ENCODE measurements around the gene LRRC31.

Gene LRRC31

DNA sequence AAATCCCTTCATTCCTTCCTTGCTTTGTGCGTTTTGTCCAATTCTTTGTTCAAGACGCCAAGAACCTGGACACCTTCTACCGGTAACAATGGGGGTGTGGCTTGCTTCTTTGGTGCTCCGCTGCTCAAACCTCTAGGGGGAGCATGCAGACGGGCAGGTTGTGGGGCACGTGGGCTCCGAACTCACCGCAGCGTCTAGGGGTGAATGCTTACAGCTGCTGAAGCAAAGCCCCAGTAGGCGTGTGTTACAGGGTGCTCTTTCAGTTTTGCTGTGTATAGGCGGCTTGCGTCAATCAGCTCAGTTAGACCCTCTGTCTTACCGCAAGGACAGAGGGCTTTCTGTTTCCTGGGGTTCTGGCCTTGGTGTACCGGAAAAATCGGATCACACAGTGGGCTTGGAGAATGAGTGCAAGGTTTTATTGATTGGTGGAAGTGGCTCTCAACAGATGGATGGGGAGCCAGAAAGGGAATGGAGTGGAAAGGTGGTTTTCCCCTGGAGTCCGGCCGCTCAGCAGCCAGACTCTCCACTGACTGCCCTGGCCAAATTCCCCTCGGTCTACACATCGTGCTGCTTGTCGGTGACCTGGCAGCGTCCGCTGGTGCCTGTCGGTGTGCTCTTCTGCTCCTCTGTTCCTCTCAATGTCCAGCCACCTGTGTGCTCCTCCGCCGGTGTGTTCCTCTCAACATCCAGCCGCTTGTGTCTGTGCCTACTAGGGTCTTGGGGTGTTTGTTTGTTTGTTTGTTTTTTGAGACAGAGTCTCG lies 55.8 kb downstream of the LRRC31 start:
- in situ Hi-C loops (cut with MboI; ENCODE audit: low sequenced_read_pairs): no loop called here

DNA sequence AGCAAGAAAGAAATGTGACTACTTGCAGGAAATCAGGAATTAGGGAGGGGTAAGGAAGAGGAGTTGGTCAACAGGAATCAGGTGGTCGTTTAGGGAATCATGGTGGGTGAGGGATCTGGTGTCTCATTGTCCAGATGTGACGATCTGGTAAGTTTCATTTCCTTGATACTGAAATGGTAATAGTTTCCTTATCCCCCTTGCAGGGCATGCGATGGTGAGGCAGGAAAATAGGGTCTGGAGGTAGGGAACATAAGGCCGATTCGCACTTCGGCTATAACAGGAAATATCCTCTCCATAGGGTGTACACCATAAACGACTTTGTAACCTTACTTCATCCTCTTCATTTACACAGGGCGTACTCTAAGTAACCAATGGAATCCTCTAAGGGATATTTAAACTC lies 56.5 kb downstream of the LRRC31 start:
- in situ Hi-C loops (cut with MboI; ENCODE audit: low sequenced_read_pairs): no loop called here

DNA sequence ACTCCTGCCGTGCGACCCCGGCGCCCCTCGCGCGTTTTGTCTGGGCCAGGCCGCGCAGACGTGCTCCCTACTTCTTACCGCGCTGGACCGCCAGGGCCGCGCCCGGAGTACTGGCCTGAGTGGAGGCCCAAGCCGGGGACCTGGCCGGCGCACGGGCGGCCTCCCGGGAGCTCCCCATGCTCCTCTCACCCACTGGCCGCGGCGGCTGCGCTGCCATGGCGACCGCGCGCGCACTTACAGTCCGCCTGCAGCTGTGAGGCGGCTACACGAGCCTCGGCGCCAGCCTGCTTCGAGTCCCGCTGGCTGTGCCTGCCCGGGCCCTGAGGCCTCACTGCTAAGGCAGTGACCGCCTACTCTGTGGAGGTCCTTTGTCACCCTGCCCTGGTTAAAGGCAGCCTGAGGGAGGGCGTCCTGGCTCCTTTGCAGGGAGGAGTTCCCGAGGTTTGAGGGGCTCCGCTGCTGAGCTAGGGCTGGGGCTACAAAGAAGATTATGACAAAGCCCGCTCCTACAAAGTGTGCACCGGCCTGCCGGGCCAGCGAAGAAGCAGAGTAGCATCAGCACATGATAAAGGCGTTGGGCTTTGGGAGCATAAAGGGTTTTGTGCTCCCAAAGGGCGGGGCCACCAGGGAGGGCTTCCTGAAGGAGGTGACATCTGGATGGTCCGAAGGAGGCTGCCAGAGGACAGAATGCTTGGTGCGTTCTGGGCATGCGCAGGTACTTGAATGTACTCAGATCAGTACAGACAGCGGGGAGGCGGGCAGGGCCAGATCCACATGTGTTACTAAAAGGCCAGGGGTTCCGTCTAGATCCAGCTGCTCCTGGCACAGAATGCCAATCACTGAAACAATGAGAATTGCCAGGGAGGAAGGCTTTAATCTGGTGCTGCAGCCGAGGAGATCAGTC lies 57.2 kb downstream of the LRRC31 start, which contains the start of the genes LRRC34 and LRRIQ4:
LRRC34 (minus strand) TSS at position 573 of the 904 bp plus-strand sequence; CDS start at position 217, 356 bp downstream.
LRRIQ4 (plus strand) TSS at position 539 of the 904 bp plus-strand sequence. CDS start 9,052 bp downstream, outside the sequence.
- in situ Hi-C loops (cut with MboI; ENCODE audit: low sequenced_read_pairs): no loop called here

DNA sequence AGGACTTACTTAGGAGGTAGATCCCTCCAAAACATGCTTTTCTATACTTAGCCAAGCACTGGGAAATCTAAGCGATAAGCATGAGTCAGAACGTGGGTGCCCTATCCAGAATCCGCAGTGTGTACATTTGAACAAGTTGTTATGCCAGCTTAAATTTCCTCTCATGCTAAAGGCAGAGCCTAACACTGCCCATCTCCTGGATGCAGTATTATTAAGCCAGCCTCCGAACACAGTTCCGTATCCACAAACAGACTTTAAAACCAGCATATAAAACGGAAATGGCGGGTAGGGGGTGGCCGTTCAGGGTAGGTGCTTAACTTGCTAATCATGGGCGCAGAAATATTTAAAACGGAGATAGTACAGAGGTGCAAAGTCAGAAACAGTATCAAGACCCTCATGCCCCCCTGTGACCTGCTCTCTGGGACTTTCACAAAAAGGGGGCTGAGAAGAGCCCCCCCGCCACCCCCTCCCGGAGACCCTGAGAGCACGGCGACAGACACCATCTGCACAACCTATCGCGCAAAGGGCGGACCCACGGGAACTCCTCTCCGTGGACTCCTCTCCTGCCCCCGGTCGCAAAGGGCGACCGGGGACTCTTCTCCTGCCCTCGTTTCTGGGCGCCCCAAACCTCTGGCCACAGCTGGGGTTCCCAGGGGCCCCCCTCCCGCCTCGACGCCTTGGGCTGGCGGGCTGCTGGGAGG lies 58.0 kb downstream of the LRRC31 start:
- in situ Hi-C loops (cut with MboI; ENCODE audit: low sequenced_read_pairs): no loop called here

DNA sequence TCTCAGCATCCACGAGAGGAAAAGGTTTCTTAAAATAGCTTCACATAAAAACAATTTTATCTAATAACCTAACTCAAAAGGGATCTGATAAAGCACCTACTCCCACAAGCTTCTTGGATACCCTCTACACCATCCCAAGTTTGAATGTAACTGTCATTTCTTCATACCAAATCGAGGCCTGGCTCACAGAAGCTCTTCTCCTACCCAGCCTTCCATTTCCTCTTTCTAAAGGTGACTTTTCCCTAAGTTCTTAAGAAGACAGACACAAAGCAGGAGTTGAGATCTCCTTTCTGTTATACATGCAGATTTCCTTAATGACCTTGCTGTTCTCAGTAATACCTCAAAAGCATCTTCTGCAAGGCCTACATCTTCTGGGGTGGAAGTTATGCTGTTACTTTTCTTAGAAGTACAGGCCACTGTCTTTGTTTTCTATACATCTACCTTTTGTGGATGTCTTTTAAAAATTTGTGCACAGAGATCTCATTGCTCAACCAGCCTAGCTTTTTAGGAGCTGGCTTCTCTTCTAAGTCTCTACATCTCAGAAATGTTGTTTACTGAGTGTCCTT lies 60.4 kb downstream of the LRRC31 start:
- in situ Hi-C loops (cut with MboI; ENCODE audit: low sequenced_read_pairs): no loop called here

DNA sequence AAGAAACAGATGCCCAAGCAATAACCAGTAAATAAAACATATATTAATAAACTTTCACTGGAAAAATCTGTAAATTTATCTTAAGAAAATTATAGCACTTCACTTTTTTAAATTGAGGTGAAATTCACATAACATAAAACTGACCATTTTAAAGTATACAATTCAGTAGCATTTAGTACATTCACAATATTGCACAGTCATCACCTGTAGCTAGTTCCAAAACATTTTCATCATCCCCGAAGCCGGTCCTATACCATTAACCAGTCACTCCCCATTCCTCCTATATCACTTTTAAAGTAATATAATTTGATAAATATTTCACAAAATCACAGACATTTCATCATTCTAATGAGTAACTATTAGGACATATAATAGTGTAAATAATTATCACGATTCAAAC lies 65.1 kb downstream of the LRRC31 start:
- in situ Hi-C loops (cut with MboI; ENCODE audit: low sequenced_read_pairs): no loop called here

DNA sequence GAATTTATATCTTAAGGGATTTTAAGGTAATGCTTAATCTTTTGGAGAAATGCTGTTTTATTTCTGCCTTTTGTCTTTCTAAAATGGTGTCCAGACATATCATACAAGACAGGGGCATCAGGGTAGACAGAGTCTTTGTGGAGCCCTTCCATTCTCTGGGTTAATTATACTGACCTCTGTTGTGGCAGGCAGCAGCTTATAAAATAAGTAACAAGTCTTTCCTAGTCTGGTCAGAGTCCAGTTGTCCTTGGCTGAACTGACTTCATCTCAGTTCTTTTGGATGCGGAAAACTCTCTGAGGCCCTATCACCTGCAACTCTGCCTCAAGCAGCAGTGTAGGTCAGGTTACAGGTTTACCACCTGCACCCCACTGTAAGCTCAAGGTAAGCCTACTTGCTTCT lies 77.4 kb downstream of the LRRC31 start:
- in situ Hi-C loops (cut with MboI; ENCODE audit: low sequenced_read_pairs): no loop called here

DNA sequence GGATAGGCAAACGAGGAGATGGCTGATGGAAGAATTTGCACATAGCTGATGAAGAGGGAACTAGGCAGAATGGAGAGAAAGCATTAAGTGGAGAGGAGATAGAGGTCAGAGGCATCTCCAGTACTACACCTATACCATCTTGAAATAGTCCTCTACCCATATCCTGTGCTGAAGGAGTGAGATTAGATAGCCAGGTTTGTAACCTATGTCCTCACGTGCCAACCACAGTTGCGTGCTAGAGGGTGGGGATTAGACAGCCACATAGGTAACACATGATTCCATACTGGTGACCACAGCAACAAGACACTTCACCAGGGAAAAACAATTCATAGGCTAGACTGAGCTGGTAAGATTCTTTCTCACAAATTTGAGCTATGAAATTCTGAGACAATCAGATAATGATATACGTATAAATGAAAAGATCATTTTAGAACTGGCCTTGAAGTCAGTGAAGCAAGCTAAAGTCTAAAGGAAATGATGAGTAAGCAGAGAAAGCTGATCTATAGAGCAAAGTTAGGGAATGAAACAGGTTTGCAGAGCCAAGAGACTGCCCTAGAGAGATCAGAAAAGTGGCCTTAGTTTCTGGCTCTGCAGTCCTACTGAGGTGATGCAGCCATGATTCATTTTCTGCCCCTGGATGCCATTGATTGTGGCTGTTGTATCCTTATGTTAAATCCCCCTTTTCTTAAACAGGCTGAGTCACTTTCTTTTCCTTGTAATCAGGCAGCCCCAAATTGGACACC lies 78.9 kb downstream of the LRRC31 start:
- in situ Hi-C loops (cut with MboI; ENCODE audit: low sequenced_read_pairs): no loop called here

DNA sequence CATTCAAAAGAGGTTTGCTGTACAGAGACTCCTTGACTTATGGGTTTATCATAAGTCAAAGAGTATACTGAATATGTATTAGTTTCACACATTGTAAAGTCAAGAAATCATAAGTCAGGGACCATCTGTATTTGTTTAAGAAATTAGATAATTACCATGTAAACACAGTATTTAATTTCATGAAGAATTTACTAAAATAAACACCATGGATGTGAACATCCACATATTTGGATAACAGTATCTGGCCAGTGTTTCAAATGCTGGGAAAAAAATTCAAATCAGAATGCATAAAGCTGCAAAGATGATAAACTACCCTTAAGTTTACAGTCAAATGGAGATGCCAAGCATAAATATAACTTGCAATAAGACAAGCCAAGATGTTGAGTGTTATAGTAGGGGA lies 79.5 kb downstream of the LRRC31 start:
- in situ Hi-C loops (cut with MboI; ENCODE audit: low sequenced_read_pairs): no loop called here
